Urinary bladder (tissue), 4 donors: ENCODE results near the gene ZC3HAV1L. TPM values are rescaled to one million over a fixed set of nuclear protein-coding genes. Genes with fewer than 3 reads are reported as not detected.
"Not testable (repeated sequence)": the region's sequence is repeated elsewhere in the genome, so short reads cannot be mapped to it uniquely, and the experiment has no call there.

Experiments
- DNase-seq: peaks from one replicate; pipeline ENCODE4 v3.0.0-alpha.2; 2015; ENCODE audit errors: extremely low spot score
- H3K27ac ChIP-seq: one replicate; pipeline ENCODE4 v1.5.1; 2013; ENCODE audit warnings: low read depth, mild to moderate bottlenecking, moderate library complexity
- H3K36me3 ChIP-seq: one replicate; pipeline ENCODE4 v1.6.1; 2013; ENCODE audit warnings: mild to moderate bottlenecking, moderate library complexity; ENCODE audit not compliant: insufficient read depth
- H3K4me1 ChIP-seq: one replicate; pipeline ENCODE4 v1.6.1; 2013; ENCODE audit warnings: mild to moderate bottlenecking, moderate library complexity; ENCODE audit not compliant: insufficient read depth
- H3K4me3 ChIP-seq: one replicate; pipeline ENCODE4 v1.5.1; 2013; ENCODE audit warnings: low read depth, low read length
- WGBS: extraction: QIAGEN DNeasy Blood & Tissue Kit; methylation state at CpG from one replicate; pipeline ENCODE4 v1.1.7; 2013; 5-methylcytosine and 5-hydroxymethylcytosine counted together
- polyA plus RNA-seq: library from polyadenylated mRNA; stranded (reverse); fragments of 200-250 nt; gene quantifications from one replicate; pipeline ENCODE4 v1.2.3, GENCODE V29; 2013
- total RNA-seq: library from RNA; depleted of rRNA; stranded (reverse); fragments of >200 nt; gene quantifications from one replicate; pipeline ENCODE4 v1.2.3, GENCODE V29; 2014
- donor health status: healthy with polysubstance abuse.
- donor health status: healthy.

ZC3HAV1L gene
- total and polyA plus RNA-seq, 2 donors, result 3.3 to 37.4 TPM

GRCh38 chr7:139066315-139066714 lies 30.5 kb upstream of the ZC3HAV1L start:
- Histone ChIP-seq H3K36me3 (peaks cover 2% of the 10 kb centered on the region), H3K4me1 (no peaks in the 10 kb centered on the region), H3K4me3 (no peak overlapping the region), H3K27ac (no peak overlapping the region)
- no peak for DNase-seq
- 85% methylated on average over 9 of the region's 9 CpGs for WGBS

DNA sequence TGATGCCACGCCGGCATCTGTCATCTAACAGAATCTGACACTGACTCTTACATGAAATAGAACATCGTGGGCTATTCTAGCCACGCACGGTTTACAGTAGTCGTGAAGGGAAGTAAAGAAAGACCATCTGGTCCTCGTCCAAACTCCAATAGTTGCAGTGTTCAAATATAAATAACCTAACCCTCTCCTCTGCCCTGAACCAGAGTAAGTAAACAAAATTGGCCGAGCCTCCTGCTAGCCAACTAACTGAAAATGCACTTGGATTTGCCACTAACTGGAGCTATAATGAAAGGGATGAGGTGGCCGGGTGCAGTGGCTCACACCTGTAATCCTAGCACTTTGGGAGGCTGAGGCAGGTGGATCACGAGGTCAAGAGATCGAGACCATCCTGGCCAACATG lies 29.5 kb upstream of the ZC3HAV1L start:
- H3K4me1 ChIP-seq, result no peaks in the 10 kb centered on the region
- peaks cover 2% of the 10 kb centered on the region for H3K36me3 ChIP-seq
- DNase-seq, result no peak
- 57% methylated on average over 11 of the region's 11 CpGs for WGBS
- H3K4me3 ChIP-seq, result no peak overlapping the region
- no peak overlapping the region for H3K27ac ChIP-seq

- H3K36me3 ChIP-seq, result peaks cover 3% of the 10 kb centered on the region
- no peaks in the 10 kb centered on the region for H3K4me1 ChIP-seq
- no peak overlapping the region for H3K4me3 ChIP-seq
- DNase-seq, result no peak
- 81% methylated on average over 5 of the region's 5 CpGs for WGBS
- H3K27ac ChIP-seq, result no peak overlapping the region
Measured at GRCh38 chr7:139061416-139061815, 25.6 kb upstream of the ZC3HAV1L start.

DNA sequence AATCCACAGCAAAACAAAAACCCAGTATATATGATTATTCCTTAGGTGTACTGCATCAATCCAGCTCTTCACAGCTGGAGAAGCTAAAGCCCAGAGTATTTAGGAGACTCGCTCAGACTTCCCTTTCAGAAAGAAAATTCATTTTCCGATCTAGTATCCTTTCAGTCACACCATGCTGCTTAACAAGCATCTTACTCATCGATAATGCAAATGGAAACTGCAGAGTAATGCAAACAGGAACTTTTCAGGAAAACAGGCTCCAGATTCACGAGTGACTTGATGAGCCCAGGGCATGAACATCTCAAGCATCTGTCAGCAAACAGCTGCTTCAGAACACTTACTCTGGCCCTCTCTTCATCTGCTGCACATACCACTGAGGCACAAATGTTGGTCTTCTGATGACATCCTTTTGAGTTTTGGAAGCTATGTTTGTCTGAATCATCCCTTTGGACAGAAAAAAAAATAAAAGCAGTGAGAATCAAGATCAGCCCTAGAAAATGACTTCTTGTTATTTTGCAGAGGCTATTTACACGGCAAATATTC lies 24.9 kb upstream of the ZC3HAV1L start:
- 79% methylated on average over 5 of the region's 5 CpGs for WGBS
- H3K36me3 ChIP-seq, result peaks cover 3% of the 10 kb centered on the region
- H3K4me1 ChIP-seq, result no peaks in the 10 kb centered on the region
- no peak overlapping the region for H3K27ac ChIP-seq
- H3K4me3 ChIP-seq, result no peak overlapping the region
- no peak for DNase-seq

- 71% methylated on average over 1 of the region's 1 CpG for WGBS
- peaks cover 3% of the 10 kb centered on the region for H3K36me3 ChIP-seq
- DNase-seq, result no peak
- H3K4me1 ChIP-seq, result no peaks in the 10 kb centered on the region
- H3K4me3 ChIP-seq, result no peak overlapping the region
- H3K27ac ChIP-seq, result no peak overlapping the region
Measured at GRCh38 chr7:139059905-139060304, 24.1 kb upstream of the ZC3HAV1L start.

- peaks cover 3% of the 10 kb centered on the region for H3K36me3 ChIP-seq
- WGBS, result 37% methylated on average over 5 of the region's 5 CpGs
- no peak for DNase-seq
Measured at GRCh38 chr7:139058943-139059342, 23.1 kb upstream of the ZC3HAV1L start.

GRCh38 chr7:139055674-139056073 lies 19.8 kb upstream of the ZC3HAV1L start:
- Histone ChIP-seq H3K4me3 (no peak overlapping the region), H3K36me3 (peaks cover 4% of the 10 kb centered on the region), H3K4me1 (no peaks in the 10 kb centered on the region), H3K27ac (no peak overlapping the region)
- WGBS, result 99% methylated on average over 1 of the region's 1 CpG
- no peak for DNase-seq

More at GRCh38 chr7:139058943-139059342, 23.1 kb upstream of the ZC3HAV1L start:
- Histone ChIP-seq H3K27ac (no peak overlapping the region), H3K4me1 (no peaks in the 10 kb centered on the region), H3K4me3 (no peak overlapping the region)

GRCh38 chr7:139054656-139055055 lies 18.8 kb upstream of the ZC3HAV1L start:
- H3K36me3 ChIP-seq, result not testable (repeated sequence)

DNA sequence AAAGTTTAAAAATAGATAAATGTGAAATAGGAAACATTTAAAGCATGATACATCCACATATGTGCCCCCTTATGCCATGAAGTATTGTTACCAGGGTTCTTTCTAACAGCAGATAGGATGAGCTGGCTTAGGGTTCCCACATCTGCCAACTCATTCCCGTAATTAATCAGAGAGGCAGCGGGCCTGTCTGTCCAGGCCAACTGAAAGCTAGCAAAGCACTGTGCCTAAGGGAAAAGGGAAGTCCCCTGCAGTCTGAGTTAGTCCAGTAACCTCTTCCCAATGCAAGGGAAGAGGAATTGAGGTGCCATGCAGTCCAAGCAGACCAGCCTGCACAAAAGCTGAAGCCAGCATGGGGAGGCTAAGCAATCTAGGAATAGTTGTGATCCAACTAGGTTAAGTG lies 18.3 kb upstream of the ZC3HAV1L start:
- 54% methylated on average over 2 of the region's 2 CpGs for WGBS

More at GRCh38 chr7:139054656-139055055, 18.8 kb upstream of the ZC3HAV1L start:
- H3K4me3 ChIP-seq, DNase-seq, H3K4me1 ChIP-seq, H3K27ac ChIP-seq: not testable (repeated sequence)
- WGBS, result 97% methylated on average over 14 of the region's 14 CpGs

GRCh38 chr7:139051655-139052054 lies 15.8 kb upstream of the ZC3HAV1L start:
- no peak for DNase-seq
- H3K4me1 ChIP-seq, result no peaks in the 10 kb centered on the region
- H3K4me3 ChIP-seq, result no peak overlapping the region
- H3K27ac ChIP-seq, result no peak overlapping the region
- H3K36me3 ChIP-seq, result peaks cover 5% of the 10 kb centered on the region

More for the DNA sequence above, 18.3 kb upstream of the ZC3HAV1L start:
- Histone ChIP-seq H3K36me3 (peaks cover 7% of the 10 kb centered on the region), H3K4me3 (no peak overlapping the region), H3K27ac (no peak overlapping the region), H3K4me1 (no peaks in the 10 kb centered on the region)
- no peak for DNase-seq

DNA sequence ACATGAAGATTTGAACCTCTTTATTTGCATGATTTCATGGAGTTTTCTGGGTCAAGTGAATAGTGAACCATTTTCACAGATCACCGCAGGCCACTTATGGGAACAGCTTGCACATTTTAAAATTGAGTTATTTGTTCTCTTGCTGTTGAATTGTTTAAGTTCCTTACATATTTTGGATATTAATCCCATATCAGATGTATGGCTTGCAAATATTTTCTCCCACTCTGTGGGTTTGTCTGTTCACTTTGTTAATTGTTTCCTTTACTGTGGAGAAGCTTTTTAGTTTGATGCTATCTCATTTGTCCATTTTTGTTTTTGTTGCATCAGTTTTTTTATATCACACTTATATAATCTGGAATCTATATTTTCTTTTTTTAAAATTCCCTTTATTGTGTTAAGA lies 14.1 kb upstream of the ZC3HAV1L start:
- no peak for DNase-seq
- no peaks in the 10 kb centered on the region for H3K4me1 ChIP-seq
- no peak overlapping the region for H3K4me3 ChIP-seq
- 85% methylated on average over 1 of the region's 1 CpG for WGBS
- peaks cover 5% of the 10 kb centered on the region for H3K36me3 ChIP-seq
- no peak overlapping the region for H3K27ac ChIP-seq

GRCh38 chr7:139049111-139049510 lies 13.3 kb upstream of the ZC3HAV1L start:
- no peak overlapping the region for H3K27ac ChIP-seq
- peaks cover 2% of the 10 kb centered on the region for H3K4me1 ChIP-seq
- WGBS, result 77% methylated on average over 7 of the region's 7 CpGs
- no peak for DNase-seq
- peaks cover 5% of the 10 kb centered on the region for H3K36me3 ChIP-seq
- H3K4me3 ChIP-seq, result no peak overlapping the region

DNA sequence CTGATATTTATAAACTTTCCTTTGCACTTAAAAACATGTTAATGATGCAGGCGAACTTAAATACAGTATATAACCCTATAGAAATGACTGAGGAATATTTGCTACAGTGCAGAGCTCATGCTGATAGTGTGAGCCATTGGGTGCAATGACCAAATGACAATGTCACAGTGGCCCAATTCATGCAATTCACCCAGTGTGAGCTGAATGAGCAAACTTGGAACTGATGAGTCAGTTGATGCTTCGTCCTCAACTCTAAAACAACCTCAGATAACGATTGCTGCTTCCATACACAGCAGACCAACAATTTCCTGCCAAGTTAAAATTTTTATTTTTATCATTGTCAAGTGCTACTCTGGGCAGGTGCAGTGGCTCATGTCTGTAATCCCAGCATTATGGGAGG lies 12.1 kb upstream of the ZC3HAV1L start:
- H3K36me3 ChIP-seq, result peaks cover 5% of the 10 kb centered on the region

DNA sequence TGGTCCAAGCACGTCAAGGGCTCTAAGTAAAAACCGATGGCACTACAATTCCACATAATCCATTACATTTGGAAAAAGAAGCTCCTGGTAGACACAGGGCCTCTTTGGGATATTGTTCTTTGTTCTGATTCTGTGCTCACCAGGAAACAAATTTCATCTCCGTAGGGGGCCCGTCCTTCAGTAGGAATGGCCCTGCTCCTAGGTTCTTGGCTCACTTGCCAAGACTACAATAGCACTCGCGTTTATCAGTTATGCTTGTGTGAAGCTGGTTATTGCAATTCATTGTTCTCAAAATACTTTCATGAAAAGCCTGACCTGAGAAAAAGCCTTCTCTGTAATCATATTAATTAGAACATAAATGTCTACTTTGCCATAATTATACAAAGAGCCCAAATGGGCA lies 10.3 kb upstream of the ZC3HAV1L start:
- Histone ChIP-seq H3K36me3 (peaks cover 3% of the 10 kb centered on the region), H3K4me1 (peaks cover 2% of the 10 kb centered on the region), H3K27ac (no peak overlapping the region), H3K4me3 (no peak overlapping the region)
- WGBS, result 90% methylated on average over 6 of the region's 6 CpGs
- no peak for DNase-seq

More for the DNA sequence above, 12.1 kb upstream of the ZC3HAV1L start:
- Histone ChIP-seq H3K27ac (no peak overlapping the region), H3K4me3 (no peak overlapping the region), H3K4me1 (peaks cover 2% of the 10 kb centered on the region)
- 72% methylated on average over 3 of the region's 3 CpGs for WGBS
- DNase-seq, result no peak
